NCI-H2196 treated with DMSO at 0.1 percent for 48 hours (cell line): ENCODE data around the gene KCNMA1.
"Not testable (repeated sequence)": the region's sequence is repeated elsewhere in the genome, so short reads cannot be mapped to it uniquely, and the experiment has no call there.

Experiments
- DNase-seq: peaks from one replicate; lab custom pipeline; 2025; ENCODE audit not compliant: unreplicated experiment; lab: John Stamatoyannopoulos, UW

The KCNMA1 gene

GRCh38 chr10:77403761-77404160 is 233.8 kb downstream of the KCNMA1 start:
- DNase-seq, result no peak

- DNase-seq, result no peak
Observed at GRCh38 chr10:77401683-77402082, 235.9 kb downstream of the KCNMA1 start.

DNA sequence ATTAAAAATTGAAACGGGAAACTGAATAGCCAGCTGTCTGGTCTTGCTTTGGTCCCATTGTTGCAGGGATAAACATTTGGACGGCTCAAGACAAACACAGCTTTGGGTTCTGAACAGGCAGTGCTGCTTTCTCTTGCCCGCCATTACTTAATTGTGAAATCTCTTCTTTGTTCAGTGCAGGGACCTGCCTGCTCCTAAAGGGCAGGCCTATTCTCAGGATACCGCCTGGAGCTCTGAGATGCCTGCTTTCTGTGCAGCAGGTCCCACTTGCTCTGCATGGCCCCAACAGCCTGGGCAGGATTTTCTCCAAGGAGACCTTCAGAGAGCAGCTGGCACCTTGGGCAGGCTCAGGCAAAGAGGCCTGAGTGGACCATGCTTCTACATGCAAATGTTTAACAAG is 237.6 kb downstream of the KCNMA1 start:
- no peak for DNase-seq

DNA sequence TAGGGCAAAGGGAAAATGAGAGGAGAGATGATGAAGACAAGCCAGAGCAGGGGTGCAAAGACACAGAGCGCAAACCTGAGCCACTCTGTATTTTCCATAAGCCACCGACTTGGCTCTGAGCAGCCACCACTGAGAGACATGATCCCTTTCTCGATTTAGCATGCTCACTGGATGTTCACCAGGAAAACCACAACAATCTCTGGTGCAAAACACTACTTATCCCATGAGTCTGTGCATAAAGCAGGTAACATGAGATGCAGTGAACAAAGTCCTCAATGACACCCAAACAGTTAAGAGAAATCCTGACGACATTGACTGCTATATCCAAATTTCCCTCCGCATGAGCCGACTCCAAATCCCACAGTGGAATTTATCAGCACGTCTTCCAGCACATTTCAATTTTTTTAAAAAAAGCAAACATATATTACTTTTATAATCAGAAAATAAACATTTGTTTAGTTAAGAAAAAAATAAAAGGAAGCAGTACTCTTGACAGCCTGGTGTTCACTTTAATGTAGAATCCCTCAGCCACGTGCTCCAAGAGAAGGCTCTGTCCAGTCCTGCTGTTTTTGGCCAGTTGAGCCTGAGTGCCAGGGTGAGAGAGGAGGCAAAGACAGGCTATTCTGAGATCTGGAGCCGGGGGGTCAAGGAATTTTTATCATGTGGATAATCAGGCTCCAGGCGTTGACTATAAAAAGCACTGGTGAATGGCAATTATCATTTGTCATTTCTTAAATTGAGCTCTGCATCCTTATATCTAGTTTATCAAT is 238.4 kb downstream of the KCNMA1 start:
- DNase-seq, result no peak

DNA sequence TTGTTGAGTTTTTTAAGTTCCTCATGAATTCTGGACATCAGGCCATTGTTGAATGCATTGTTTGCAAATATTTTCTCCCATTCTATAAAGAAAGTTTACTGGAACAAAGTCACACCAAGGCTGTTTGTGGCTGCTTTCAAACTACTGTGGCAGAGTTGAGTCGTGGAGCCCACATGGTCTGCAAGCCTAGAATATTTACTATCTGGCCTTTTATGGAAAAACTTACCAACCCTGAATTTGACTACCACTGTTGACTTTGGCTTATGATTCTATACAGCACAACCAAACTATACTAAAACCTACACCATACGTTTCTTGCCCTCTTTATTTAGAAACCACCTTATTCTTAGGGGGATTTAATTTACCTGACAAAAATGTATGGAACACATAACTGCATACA is 239.1 kb downstream of the KCNMA1 start:
- DNase-seq, result no peak

- no peak for DNase-seq
Observed at GRCh38 chr10:77397103-77397502, 240.5 kb downstream of the KCNMA1 start.

DNA sequence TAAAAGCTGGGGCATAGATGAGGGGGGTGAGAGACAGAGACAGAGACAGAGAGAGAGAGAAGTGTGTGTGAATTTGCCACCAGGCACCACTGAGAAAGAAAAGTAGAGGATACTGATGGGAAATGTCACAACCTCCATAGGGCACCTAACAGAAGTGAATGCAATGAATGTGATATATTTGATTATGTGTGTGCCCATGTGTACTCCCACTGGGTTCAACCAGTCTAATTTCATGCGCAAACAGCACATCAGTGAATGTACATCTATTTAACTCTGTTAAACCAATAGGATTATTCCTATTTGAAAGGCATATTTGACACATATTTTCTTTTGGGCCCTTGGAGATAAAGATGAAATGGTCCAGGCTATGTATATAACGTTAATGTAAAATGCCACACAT is 241.3 kb downstream of the KCNMA1 start:
- DNase-seq, result no peak

DNA sequence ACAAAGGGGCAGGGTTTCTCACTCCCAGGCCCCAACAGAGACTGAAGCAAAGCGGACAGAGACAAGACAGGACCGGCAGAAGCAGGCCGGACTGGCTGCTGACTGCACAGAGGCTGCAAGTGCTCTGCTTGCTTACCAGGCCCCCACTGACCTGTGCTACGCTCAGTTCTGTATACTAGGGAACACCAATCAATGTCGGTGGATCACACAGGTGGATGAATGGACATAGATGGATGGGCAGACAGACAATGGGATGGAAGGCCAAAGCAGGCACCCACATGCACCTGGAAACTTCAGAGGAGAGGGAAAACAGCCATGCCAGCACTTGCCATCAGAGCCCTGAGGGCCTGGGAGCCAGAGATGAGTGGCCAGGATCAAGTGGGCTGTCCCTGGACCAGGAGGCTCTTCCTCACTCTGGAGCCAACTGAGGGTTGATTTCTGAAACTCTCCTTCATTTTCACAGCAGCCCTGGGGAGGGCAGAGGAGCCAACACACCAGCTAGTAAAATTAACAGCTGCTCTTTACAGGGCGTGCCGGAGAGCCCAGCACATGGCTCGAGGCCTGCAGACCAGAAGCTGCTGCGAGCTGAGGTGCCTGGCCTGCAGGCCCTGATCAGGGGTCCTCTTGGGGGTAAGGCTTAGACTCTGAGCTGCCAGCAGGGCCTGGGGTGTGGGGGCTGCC is 243.6 kb downstream of the KCNMA1 start:
- no peak for DNase-seq

- no peak for DNase-seq
Observed at GRCh38 chr10:77393411-77393810, 244.2 kb downstream of the KCNMA1 start.

DNA sequence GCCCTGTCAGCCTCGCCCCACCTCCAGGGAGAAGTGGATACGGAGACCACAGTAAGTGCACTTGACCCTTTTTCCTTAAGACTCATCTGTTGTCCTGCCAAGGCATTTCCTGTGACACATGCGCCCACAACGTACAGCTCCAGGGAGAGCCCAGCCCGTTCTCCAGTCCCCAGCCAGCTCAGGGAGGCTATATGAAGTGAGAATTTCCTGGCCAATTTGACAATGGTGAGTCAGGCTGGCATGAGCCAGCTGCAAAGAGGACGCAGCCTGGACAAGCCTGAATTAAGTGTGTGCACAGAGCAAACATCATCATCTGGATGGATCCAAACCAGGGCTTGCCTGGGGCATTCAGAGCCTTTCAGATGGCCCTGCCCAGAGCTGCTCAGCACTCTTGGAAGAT is 244.8 kb downstream of the KCNMA1 start:
- DNase-seq, result peak; percentile 38

GRCh38 chr10:77392236-77392721 is 245.3 kb downstream of the KCNMA1 start:
- no peak for DNase-seq

DNA sequence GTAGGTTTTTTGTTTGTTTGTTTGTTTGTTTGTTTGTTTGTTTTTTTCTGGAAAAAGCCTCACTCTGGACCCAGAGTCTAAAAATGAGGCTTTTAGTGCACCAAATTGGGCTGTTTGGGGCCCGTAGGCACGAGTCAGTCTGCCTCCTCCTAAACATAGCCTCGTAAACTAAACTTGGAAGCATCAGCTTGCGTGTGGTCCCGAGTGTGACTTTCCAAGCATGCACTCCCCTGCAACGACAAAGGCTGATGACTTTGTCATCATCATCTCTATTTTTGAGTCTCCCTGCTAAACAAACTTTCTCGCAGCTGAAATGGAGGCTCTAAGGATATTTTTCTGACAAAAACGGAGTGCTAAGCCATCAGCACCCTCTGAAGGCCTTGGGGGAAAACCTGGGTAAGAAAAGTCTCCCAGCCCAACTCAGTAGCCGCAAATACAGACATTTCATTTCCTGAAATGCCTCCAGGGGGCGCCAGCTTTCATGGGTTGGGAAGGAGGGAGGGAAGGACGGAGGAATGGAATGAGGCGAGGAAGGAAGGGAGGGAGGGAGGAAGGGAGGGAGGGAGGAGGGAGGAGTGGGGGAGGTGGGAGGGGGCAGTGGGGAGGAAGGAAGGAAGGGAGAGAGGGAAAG is 245.9 kb downstream of the KCNMA1 start:
- DNase-seq, result peak; percentile 28

- DNase-seq, result no peak
Observed at GRCh38 chr10:77390481-77390891, 247.1 kb downstream of the KCNMA1 start.

- DNase-seq, result no peak
Observed at GRCh38 chr10:77388571-77389100, 249.0 kb downstream of the KCNMA1 start.

DNA sequence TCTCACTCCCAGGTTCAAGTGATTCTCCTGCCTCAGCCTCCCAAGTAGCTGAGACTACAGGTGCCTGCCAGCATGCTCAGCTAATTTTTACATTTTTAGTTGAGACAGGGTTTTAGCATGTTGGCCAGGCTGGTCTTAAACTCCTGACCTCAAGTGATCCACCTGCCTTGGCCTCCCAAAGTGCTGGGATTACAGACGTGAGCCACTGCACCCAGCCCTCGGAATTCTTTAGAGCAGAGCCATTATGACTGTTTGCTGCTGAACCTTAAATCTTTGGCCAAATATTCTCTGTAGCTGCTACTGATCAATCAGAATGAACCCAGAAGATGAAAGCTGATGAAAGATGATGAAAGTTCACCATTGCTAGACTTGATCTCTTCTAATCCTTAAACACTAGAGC is 249.9 kb downstream of the KCNMA1 start:
- DNase-seq, result not testable (repeated sequence)

DNA sequence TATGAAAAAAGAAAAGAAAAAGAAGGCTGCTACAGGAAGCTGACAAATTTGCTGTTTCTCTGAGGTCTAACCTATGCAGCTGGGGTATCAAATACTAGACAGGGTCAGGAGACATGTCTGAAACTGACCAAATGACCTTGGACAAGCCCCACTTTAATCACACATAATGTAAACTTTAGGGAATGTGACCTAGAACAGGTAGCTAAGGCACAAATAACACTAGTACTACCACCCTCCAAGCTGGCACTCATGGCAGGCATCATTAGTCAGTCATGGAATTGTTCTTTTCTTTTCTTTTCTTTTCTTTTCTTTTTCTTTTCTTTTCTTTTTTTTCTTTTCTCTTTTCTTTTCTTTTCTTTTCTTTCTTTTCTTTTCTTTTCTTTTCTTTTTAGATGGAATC is 250.4 kb downstream of the KCNMA1 start:
- no peak for DNase-seq

GRCh38 chr10:77386838-77387237 is 250.8 kb downstream of the KCNMA1 start:
- no peak for DNase-seq

DNA sequence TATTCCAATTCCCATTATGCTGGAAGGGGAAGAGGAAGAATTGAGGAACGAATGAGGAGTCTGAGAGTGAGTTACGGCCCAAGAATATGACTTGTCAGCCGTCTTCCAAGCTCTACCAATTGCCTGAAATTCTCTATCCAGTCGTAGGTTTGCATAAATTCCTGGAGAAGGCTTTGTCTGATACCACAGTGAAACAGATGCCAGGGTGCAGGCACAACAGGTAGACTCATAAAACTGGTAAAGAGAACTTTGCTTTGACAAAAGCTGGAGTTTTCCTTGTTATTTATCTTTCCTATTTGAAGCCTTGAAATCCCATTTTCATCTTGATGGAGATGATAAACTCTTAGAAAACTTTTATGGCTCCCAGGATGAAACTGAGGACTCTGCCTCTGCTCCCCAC is 251.2 kb downstream of the KCNMA1 start:
- DNase-seq, result no peak

DNA sequence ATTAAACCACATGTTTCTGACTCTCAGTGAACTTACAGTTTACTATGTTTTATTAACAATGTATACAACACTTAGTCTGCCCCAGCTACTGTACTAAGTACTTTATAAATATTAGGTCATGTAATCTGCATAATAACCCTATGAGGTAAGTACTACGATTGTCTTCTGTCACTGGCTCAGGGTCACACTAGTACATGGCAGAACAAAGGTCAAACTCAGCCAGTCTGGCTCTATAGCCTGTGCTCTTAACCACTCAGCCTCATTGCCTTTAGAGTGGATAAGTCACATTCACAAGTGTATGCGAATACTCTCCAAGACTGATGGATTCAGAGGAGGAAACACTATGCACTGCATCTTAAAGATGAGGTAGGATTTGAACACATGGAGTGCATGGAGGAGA is 252.3 kb downstream of the KCNMA1 start:
- no peak for DNase-seq

- no peak for DNase-seq
Observed at GRCh38 chr10:77383861-77384553, 253.6 kb downstream of the KCNMA1 start.

GRCh38 chr10:77381750-77382149 is 255.9 kb downstream of the KCNMA1 start:
- no peak for DNase-seq
